A673 (cell line): ENCODE data around the gene SH3RF1. TPM values are rescaled to one million over a fixed set of nuclear protein-coding genes. Genes with fewer than 3 reads are reported as not detected.
"Not testable (repeated sequence)": the region's sequence is repeated elsewhere in the genome, so short reads cannot be mapped to it uniquely, and the experiment has no call there.

ENCODE experiments used
- BruUV-seq: library from RNA; stranded (reverse); fragments of 400-500 nt; replicated peaks from 2 replicates; lab custom pipeline; 2021; lab: Mats Ljungman, UMichigan
- CTCF ChIA-PET: fragments of 300-600 bp; sonication (Branson Sonifier 250); formaldehyde crosslinking; loops from one replicate; lab custom pipeline; 2022; ENCODE audit warnings: antibody characterized with exemption; lab: Charles Lee
- POLR2A ChIA-PET: fragments of 300-600 bp; sonication (Branson Sonifier 250); formaldehyde crosslinking; loops from one replicate; lab custom pipeline; 2022; ENCODE audit warnings: antibody characterized with exemption; ENCODE audit not compliant: low non-redundant PET; lab: Charles Lee
- DNase-seq: peaks from one replicate; pipeline ENCODE4 v3.0.0-alpha.2; 2015; ENCODE audit warnings: low spot score
- H3K27ac ChIP-seq: fragments of 200-600 bp; sonication (generic); 2 replicates; pipeline ENCODE4 v1.5.1; 2016; ENCODE audit warnings: mixed run types, low read depth, mild to moderate bottlenecking, mixed read lengths, antibody characterized with exemption, low read length; ENCODE audit not compliant: poor library complexity, severe bottlenecking
- H3K27me3 ChIP-seq: fragments of 200-600 bp; sonication (generic); replicated peaks from 2 replicates; pipeline ENCODE4 v1.6.1; 2017; ENCODE audit warnings: mixed run types, low read depth, mild to moderate bottlenecking, mixed read lengths, antibody characterized with exemption, low read length; ENCODE audit not compliant: insufficient read depth, poor library complexity
- H3K36me3 ChIP-seq: fragments of 200-600 bp; sonication (generic); 2 replicates; pipeline ENCODE4 v1.6.1; 2016; ENCODE audit warnings: mixed run types, mild to moderate bottlenecking, mixed read lengths, antibody characterized with exemption, low read length; ENCODE audit not compliant: insufficient read depth, poor library complexity, severe bottlenecking
- H3K4me1 ChIP-seq: fragments of 200-600 bp; sonication (generic); 2 replicates; pipeline ENCODE4 v1.6.1; 2017; ENCODE audit warnings: mixed run types, mild to moderate bottlenecking, mixed read lengths, antibody characterized with exemption, low read length; ENCODE audit not compliant: insufficient read depth, poor library complexity, severe bottlenecking
- H3K4me3 ChIP-seq: fragments of 200-600 bp; sonication (generic); 2 replicates; pipeline ENCODE4 v1.5.1; 2016; ENCODE audit warnings: low read depth, mixed run types, mild to moderate bottlenecking, mixed read lengths, low read length; ENCODE audit not compliant: poor library complexity, severe bottlenecking
- H3K9me3 ChIP-seq: fragments of 200-600 bp; sonication (generic); 2 replicates; pipeline ENCODE4 v1.6.1; 2016; ENCODE audit warnings: mixed run types, low read depth, mild to moderate bottlenecking, mixed read lengths, antibody characterized with exemption, low read length; ENCODE audit not compliant: poor library complexity, severe bottlenecking
- CTCF ChIP-seq: fragments of 300-800, 200-600 bp; sonication (generic); conservative IDR thresholded peaks from 2 replicates; pipeline ENCODE4 v1.5.1; 2017; ENCODE audit warnings: low read depth, mild to moderate bottlenecking, antibody characterized with exemption, low read length, moderate library complexity, mixed read lengths
- EZH2 ChIP-seq: fragments of 200-600 bp; sonication (generic); IDR thresholded peaks from 2 replicates; pipeline ENCODE4 v1.6.1; 2017; ENCODE audit warnings: borderline replicate concordance, low read depth, mild to moderate bottlenecking, mixed read lengths, antibody characterized with exemption, low read length; ENCODE audit not compliant: poor library complexity, severe bottlenecking
- intact Hi-C: fragments of 100-400 bp; cut with micrococcal nuclease; formaldehyde crosslinking; loops from one replicate; pipeline ENCODE4 v1.10.0; 2022; ENCODE audit not compliant: unreplicated experiment
- total RNA-seq: library from RNA; stranded (reverse); gene quantifications from 2 replicates; pipeline ENCODE4 v1.2.3, GENCODE V29; 2021

Gene SH3RF1
- total RNA-seq, 1 experiment from 2014 or later: 15.3 TPM

GRCh38 chr4:169179609-169180521 lies 90.9 kb downstream of the SH3RF1 start:
- ChIA-PET POLR2A (no interaction called here), CTCF (no interaction called here)
- Histone ChIP-seq H3K36me3 (no peaks in the 10 kb centered on the region), H3K4me3 (no peak overlapping the region), H3K27ac (no peak overlapping the region), H3K27me3 (no peaks in the 10 kb centered on the region), H3K9me3 (no peaks in the 10 kb centered on the region), H3K4me1 (no peaks in the 10 kb centered on the region)
- intact Hi-C loops: no loop called here
- DNase-seq: no peak
- no peak for TF ChIP-seq EZH2
- no peak for TF ChIP-seq CTCF
- BruUV-seq: no TSS peak

- POLR2A ChIA-PET, BruUV-seq: not testable (repeated sequence)
Measured at GRCh38 chr4:169178092-169178491, 92.7 kb downstream of the SH3RF1 start.

DNA sequence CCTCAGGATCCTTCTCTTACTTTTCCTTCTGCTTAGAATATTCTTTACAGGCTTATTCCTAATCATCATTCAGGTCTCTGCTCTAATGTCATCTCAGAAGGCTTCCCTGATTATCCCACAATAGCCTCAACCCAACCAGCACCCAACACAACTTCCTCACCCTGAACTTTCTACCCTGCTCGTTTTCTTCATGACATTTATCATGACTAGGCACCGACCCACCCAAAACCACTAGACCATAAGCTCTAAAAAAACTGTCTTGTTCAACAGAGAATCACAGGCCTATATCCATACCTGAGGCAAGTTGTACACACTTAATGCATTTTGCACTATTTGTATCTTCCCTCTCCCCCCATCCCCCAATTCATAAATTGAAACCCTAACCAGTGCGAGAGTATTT lies 95.3 kb downstream of the SH3RF1 start:
- no peak overlapping the region for H3K4me3 ChIP-seq
- H3K27me3 ChIP-seq: no peaks in the 10 kb centered on the region
- no peak for TF ChIP-seq EZH2
- TF ChIP-seq CTCF: no peak
- no peaks in the 10 kb centered on the region for H3K9me3 ChIP-seq
- intact Hi-C loops: no loop called here
- H3K36me3 ChIP-seq: no peaks in the 10 kb centered on the region
- peaks cover 5% of the 10 kb centered on the region for H3K4me1 ChIP-seq
- ChIA-PET POLR2A (no interaction called here), CTCF (no interaction called here)
- no peak for DNase-seq
- no peak overlapping the region for H3K27ac ChIP-seq
- BruUV-seq: no TSS peak

More at GRCh38 chr4:169178092-169178491, 92.7 kb downstream of the SH3RF1 start:
- H3K4me3 ChIP-seq, CTCF ChIA-PET, DNase-seq, H3K27ac ChIP-seq, H3K4me1 ChIP-seq, intact Hi-C loops, H3K9me3 ChIP-seq, H3K27me3 ChIP-seq, H3K36me3 ChIP-seq: not testable (repeated sequence)

- ChIA-PET CTCF (no interaction called here), POLR2A (no interaction called here)
- Histone ChIP-seq H3K4me1 (peaks cover 5% of the 10 kb centered on the region), H3K4me3 (no peak overlapping the region), H3K27ac (no peak overlapping the region), H3K36me3 (no peaks in the 10 kb centered on the region), H3K9me3 (no peaks in the 10 kb centered on the region), H3K27me3 (no peaks in the 10 kb centered on the region)
- intact Hi-C loops: no loop called here
- TF ChIP-seq CTCF: no peak
- no peak for TF ChIP-seq EZH2
- DNase-seq: no peak
- no TSS peak for BruUV-seq
Measured at GRCh38 chr4:169175035-169175434, 95.7 kb downstream of the SH3RF1 start.
